Heart right ventricle (tissue), 16 donors: ENCODE data around the gene PRKAR1B. TPM values are rescaled to one million over a fixed set of nuclear protein-coding genes. Genes with fewer than 3 reads are reported as not detected.
A peak's percentile ranks its signal among the peaks of the same experiment; 100 is the strongest.

Experiments used
- ATAC-seq, 8 donors: fragments of 200-7000 bp; cut with Tn5 transposase; one replicate each; pipeline ENCODE4 v1.9.1; 2020; ENCODE audit warnings: mild to moderate bottlenecking in 8 of 8, moderate library complexity in 8 of 8, moderate number of reproducible peaks in 1 of 8
- DNase-seq, 2 donors: peaks; one replicate each; pipeline ENCODE4 v3.0.0-alpha.2; 2020
- H3K27ac ChIP-seq, 10 donors: fragments of 200-600 bp; sonication (generic) in 2 of 10; one replicate each; pipeline versions ENCODE4 v1.5.0 to v1.8.0; 2020 to 2022; ENCODE audit warnings: mild to moderate bottlenecking in 3 of 10
- H3K27me3 ChIP-seq, 7 donors: fragments of 200-600 bp; one replicate each; pipeline ENCODE4 v1.8.0; 2021 to 2022; ENCODE audit warnings: mild to moderate bottlenecking in 2 of 7
- H3K36me3 ChIP-seq, 9 donors: fragments of 200-600 bp; sonication (generic) in 1 of 9; one replicate each; pipeline versions ENCODE4 v1.5.0 to v1.8.0; 2020 to 2022; ENCODE audit warnings: mild to moderate bottlenecking in 2 of 9
- H3K4me1 ChIP-seq, 9 donors: fragments of 200-600 bp; sonication (generic) in 1 of 9; one replicate each; pipeline versions ENCODE4 v1.5.0 to v1.8.0; 2020 to 2022; ENCODE audit warnings: mild to moderate bottlenecking in 4 of 9
- H3K4me3 ChIP-seq, 10 donors: fragments of 200-600 bp; sonication (generic) in 2 of 10; one replicate each; pipeline versions ENCODE4 v1.5.0 to v1.8.0; 2020 to 2022; ENCODE audit warnings: mild to moderate bottlenecking in 7 of 10, moderate library complexity in 2 of 10
- H3K9me3 ChIP-seq, 11 donors: fragments of 200-600 bp in 10 of 11; sonication (generic) in 2 of 11; one replicate each; pipeline versions ENCODE4 v1.5.0 to v1.8.0; 2013 to 2022; ENCODE audit warnings: mild to moderate bottlenecking in 2 of 11, control low read depth in 1 of 11, moderate library complexity in 1 of 11
- WGBS, 2 donors: extraction: QIAGEN DNeasy Blood & Tissue Kit; methylation state at CpG; one replicate each; pipeline ENCODE4 v1.1.7; 2013; ENCODE audit warnings: inconsistent platforms in 1 of 2; 5-methylcytosine and 5-hydroxymethylcytosine counted together
- intact Hi-C, 10 donors: fragments of 100-400 bp; cut with DNase I; formaldehyde crosslinking; loops; one replicate each; pipeline versions ENCODE4 v1.11.1 to v1.14.2; 2022
- polyA plus RNA-seq, 2 donors: library from polyadenylated mRNA; stranded (reverse); fragments of 200-250 nt; gene quantifications; one replicate each; pipeline ENCODE4 v1.2.3, GENCODE V29; 2013
- total RNA-seq, 10 donors: library from RNA; stranded (reverse); fragmentation: NEBNext Ultra II Directional in 3 of 10; extraction: Animal tissue kit (Norgen Biotek cat#: 25700) in 3 of 10; gene quantifications; one replicate each; pipeline versions ENCODE4 v1.2.1 to v1.2.4, GENCODE V29; 2021 to 2023
- TF ChIP-seq, protein P1 (sequence below), 9 donors: fragments of 200-600 bp; sonication (generic) in 2 of 9; IDR thresholded peaks; one replicate each; pipeline versions ENCODE4 v1.5.0 to v1.8.0; 2021 to 2022; ENCODE audit warnings: antibody characterized with exemption in 9 of 9, mild to moderate bottlenecking in 5 of 9, moderate library complexity in 1 of 9
- donor health status: Arrhythmogenic right ventricular cardiomyopathy.
- donor health status: ischemic (EF 13 %, LVEDD 7.1; RV severe dilation, severe dysfunction).
- donor health status: healthy with polysubstance abuse.
- donor health status: DM: no; HTN: yes; CAD: no.
- donor health status: DM: no; HTN: no; CAD: no.
- donor health status: ischemic (EF 25% LVEDD 6.9; RV normal size, moderate dysfunction).
- donor health status: ischemic (EF 25% LVEDD 5.7; RV mildly dilated, moderate dysfunction).
- donor health status: healthy.
- donor health status: DM: yes; HTN: yes; CAD: no.
- donor health status: Ischemic cardiomyopathy.
- donor health status: ischemic (EF 35%, LVEDD 5.7; RV mildly dilated, moderate dysfunction).
- donor health status: nonischemic (EF 11% LVEDD 7.7; RV severe dilation, severe dysfunction).
- donor health status: DM: yes; HTN: yes; CAD: no.
- donor health status: PGD.
- donor health status: ischemic (EF 29% LVEDD 5.4; RV normal size, mild dysfunction).
- donor health status: nonischemic (EF 23%, LVEDD 6.1; RV moderate dilation, normal function).

Gene PRKAR1B
- total and polyA plus RNA-seq, 12 donors, result 5.0 to 24.5 (median 20.6) TPM

DNA sequence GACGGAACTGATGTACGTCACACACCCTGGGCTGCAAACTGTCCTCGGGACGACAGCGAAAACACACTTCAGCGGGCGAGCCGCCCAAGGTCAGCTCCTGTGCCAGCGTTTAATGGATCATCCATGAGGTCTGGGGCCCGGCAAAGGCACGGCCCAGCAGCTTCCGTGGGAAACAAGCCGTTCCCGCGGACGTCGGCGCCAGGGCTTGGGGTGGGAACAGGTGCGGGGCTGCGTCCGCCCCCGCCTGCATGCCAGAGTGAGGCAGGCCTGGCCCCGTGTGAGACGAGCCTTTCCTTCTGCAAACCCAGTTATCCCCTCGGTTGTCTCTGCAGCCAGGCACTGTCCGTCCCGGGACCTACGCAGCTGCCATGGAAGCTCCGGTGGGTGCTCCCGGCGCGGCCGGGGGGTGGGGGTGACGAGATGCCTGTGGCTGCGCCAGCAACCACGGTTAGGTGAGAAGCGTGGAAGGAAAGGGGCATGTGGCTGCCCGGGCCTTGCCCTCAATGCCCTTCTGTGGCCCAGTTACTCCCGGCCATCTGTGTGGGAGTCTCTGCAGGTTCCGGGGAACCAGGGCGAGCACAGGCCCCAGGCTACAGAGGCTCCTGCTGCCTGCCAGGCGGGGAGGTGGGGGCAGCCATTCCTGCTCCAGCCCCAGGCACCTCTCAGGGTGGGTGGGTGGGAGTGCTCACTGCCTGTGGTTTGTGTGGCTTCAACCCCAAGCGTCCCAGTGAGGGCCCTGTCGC, 165.3 kb downstream of the PRKAR1B start:
- H3K27me3 ChIP-seq, result no peaks in the 10 kb centered on the region
- 85 to 90% methylated on average over 44 of the region's 44 CpGs for WGBS, 2 donors
- intact Hi-C loops, result no loop called here
- H3K4me3 ChIP-seq, result no peak overlapping the region
- ATAC-seq (peak in 3 of 8 donors; percentile 12 to 51 (median 28)), DNase-seq (no peak)
- no peak overlapping the region for H3K27ac ChIP-seq
- H3K36me3 ChIP-seq, result no peaks in the 10 kb centered on the region
- peaks cover 0 to 5% (median 0%) of the 10 kb centered on the region in 11 donors for H3K9me3 ChIP-seq
- peaks cover 0 to 36% (median 8%) of the 10 kb centered on the region in 9 donors for H3K4me1 ChIP-seq
- TF ChIP-seq, protein P1, sequence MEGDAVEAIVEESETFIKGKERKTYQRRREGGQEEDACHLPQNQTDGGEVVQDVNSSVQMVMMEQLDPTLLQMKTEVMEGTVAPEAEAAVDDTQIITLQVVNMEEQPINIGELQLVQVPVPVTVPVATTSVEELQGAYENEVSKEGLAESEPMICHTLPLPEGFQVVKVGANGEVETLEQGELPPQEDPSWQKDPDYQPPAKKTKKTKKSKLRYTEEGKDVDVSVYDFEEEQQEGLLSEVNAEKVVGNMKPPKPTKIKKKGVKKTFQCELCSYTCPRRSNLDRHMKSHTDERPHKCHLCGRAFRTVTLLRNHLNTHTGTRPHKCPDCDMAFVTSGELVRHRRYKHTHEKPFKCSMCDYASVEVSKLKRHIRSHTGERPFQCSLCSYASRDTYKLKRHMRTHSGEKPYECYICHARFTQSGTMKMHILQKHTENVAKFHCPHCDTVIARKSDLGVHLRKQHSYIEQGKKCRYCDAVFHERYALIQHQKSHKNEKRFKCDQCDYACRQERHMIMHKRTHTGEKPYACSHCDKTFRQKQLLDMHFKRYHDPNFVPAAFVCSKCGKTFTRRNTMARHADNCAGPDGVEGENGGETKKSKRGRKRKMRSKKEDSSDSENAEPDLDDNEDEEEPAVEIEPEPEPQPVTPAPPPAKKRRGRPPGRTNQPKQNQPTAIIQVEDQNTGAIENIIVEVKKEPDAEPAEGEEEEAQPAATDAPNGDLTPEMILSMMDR (IDR thresholded peaks at IDR 0.05), result no peak

DNA sequence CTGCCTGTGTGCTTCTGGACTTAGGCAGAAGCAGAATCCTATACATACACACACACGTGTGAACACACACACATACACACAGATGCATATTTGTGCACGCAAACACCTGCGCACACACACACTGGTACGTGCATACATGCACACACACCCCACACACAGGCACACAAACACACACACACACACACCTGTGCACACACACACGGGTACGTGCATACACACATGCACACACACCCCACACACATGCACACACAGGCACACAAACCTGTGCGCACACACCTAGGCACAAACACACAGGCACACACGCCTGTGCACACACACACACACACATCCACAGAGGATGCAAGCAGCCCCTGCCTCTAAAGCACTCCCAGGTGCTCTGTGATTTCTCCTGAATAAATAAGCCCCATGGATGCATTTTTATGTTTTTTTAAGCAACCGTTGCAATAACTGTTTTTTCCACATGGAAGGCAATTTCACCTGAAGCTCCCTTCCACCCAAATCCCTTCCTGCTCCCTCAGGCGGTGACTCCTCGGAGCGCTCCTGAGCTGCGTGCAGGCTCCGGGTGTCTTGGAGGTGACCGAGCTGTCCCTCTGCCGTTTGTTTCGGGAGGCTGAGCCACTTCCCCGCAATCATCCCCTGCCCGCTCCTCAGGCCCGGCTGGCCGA, 166.0 kb downstream of the PRKAR1B start:
- WGBS, 2 donors, result 86 to 91% methylated on average over 21 of the region's 21 CpGs
- TF ChIP-seq, protein P1 (IDR thresholded peaks at IDR 0.05), result no peak
- Histone ChIP-seq H3K36me3 (no peaks in the 10 kb centered on the region), H3K4me1 (peaks cover 0 to 37% (median 8%) of the 10 kb centered on the region in 9 donors), H3K9me3 (peaks cover 0 to 5% (median 0%) of the 10 kb centered on the region in 11 donors), H3K27ac (no peak overlapping the region), H3K27me3 (no peaks in the 10 kb centered on the region), H3K4me3 (no peak overlapping the region)
- ATAC-seq (peak in 1 of 8 donors; percentile 20), DNase-seq (no peak)
- intact Hi-C loops, result no loop called here

DNA sequence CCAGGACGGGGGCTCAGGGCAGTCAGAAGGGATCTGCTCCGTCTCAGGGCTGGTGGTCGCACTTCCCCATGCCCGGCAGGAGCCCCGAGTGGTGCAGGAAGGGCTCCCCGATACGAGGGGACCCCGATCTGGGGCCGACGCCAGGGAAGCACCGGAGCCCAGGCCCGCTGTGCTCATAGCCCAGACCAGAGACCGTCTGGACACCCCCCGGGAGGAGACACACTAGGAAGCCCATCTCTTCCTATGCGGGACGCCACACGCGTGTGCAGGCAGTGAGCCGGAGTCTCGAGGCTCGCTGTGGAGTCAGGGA, 167.7 kb downstream of the PRKAR1B start:
- H3K4me3 ChIP-seq, result no peak overlapping the region
- TF ChIP-seq, protein P1 (IDR thresholded peaks at IDR 0.05), result no peak
- no peaks in the 10 kb centered on the region for H3K36me3 ChIP-seq
- DNase-seq (no peak), ATAC-seq (no peak)
- peaks cover 0 to 5% (median 0%) of the 10 kb centered on the region in 11 donors for H3K9me3 ChIP-seq
- peaks cover 0 to 23% (median 0%) of the 10 kb centered on the region in 9 donors for H3K4me1 ChIP-seq
- H3K27ac ChIP-seq, result no peak overlapping the region
- 95 to 100% methylated on average over 21 of the region's 21 CpGs for WGBS, 2 donors
- intact Hi-C loops, result no loop called here
- H3K27me3 ChIP-seq, result no peaks in the 10 kb centered on the region

DNA sequence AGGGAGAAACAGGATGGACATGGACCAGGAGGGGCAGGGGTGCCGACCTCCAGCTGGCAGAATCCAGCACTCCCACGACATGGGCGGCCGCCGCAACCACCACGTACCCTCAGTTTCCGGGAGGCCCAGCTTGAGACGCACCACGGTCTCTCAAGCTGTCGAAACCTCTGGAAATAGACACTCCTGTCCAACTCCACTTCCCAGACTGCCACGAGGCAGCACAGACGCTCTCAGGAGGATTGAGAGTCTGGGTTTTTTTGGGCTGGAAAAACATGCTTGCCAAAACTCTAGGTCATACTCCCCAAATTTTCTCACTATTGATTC, 169.6 kb downstream of the PRKAR1B start:
- peak in 6 of 8 donors; percentile 40 to 71 (median 64) for ATAC-seq
- peak in 1 of 2 donors; percentile 25 for DNase-seq
- H3K27ac ChIP-seq, result peak overlapping the region in 3 of 10 donors; percentile 13 to 75 (median 51)
- no peak overlapping the region for H3K4me3 ChIP-seq
- intact Hi-C loops, result no loop called here
- TF ChIP-seq, protein P1 (IDR thresholded peaks at IDR 0.05), result no peak
- H3K27me3 ChIP-seq, result no peaks in the 10 kb centered on the region
- no peaks in the 10 kb centered on the region for H3K36me3 ChIP-seq
- peaks cover 0 to 5% (median 0%) of the 10 kb centered on the region in 11 donors for H3K9me3 ChIP-seq
- H3K4me1 ChIP-seq, result peaks cover 0 to 17% (median 0%) of the 10 kb centered on the region in 9 donors
- WGBS, 2 donors, result 70% methylated on average over 12 of the region's 12 CpGs
